Jurkat, Clone E6-1 (cell line): ENCODE data around the gene MCM10.
A peak's percentile ranks its signal among the peaks of the same experiment; 100 is the strongest.
"Not testable (repeated sequence)": the region's sequence is repeated elsewhere in the genome, so short reads cannot be mapped to it uniquely, and the experiment has no call there.

Experiments used
- DNase-seq: peaks from one replicate; pipeline ENCODE4 v3.0.0-alpha.2; 2011; ENCODE audit warnings: low read depth, low spot score
- H3K4me3 ChIP-seq: 2 replicates; pipeline ENCODE4 v1.5.1; 2011; ENCODE audit warnings: mild to moderate bottlenecking, low read length, control low read depth, moderate library complexity

MCM10 gene

DNA sequence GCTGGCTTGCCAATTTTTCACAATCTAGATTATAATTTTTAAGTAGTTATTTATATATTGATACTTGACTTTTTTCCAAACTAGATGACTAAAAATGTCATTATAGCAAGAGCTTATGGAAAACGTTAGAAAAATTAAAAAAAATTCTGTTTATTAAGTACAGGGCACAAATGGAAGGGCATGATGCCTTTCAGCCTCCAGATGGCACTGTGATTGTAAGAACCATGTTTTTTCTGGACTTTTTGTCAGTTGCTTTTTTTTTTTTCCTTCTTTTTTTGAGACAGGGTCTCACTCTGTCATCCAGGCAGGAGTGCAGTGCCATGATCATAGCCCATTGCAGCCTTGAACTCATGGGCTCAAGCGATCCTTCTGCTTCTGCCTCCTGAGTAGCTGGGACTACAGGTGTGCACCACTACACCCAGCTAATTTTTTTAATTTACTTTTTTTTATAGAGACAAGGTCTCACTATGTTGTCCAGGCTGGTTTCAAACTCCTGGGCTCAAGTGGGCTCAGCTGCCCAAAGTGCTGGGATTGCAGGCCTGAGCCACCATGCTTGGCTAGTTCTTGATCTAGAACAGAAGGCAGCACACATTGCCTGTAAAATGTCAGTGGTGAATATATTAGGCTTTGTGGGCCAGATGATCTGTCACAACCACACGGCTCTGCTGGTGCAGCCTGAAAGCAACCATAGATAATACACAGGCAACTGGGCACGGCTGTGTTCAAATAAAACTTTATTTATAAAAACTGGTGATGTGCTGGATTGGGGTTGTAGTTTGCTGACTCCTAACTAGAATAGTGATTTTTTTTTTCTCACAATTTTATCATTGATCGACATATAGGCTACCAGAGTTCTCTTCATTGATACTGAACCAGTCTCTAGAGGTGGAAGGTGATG, 45.4 kb downstream of the MCM10 start:
- H3K4me3 ChIP-seq, result no peak overlapping the region
- peak; percentile 20 for DNase-seq

DNA sequence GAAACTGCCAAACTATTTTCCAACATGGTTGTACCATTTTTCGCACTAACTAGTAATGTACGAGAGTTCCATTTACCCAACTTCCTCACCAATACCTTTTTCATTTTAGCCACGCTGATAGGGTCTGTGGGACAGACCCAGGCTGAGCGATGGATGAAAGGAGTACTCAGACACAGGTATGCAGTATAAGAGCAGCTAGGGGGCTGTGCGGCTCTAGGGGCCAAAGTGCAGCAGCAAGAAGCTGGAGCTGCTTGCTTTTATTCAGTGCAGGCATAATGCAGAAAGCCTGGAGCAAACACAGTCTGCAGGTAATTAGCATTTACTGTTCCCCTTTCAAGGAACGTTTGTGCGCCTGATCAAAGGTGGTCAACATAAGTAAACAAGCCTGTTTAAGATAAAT, 51.8 kb downstream of the MCM10 start:
- H3K4me3 ChIP-seq, result no peak overlapping the region
- no peak for DNase-seq

DNA sequence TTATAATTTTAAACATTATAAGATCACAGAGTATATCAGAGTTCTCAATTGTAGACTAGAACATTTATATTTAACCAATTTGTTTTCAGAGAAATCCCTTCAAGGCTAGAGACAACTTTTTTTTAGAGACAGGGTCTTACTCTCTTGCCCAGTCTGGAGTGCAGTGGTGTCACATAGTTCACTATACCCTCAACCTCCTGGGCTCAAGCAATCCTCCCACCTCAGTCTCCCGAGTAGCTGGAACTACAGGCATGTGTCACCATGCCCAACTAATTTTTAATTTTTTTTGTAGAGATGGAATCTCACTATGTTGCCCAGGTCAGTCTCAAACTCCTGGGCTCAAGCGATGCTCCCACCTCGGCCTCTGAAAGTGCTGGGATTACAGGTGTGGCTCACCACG, 57.5 kb downstream of the MCM10 start:
- H3K4me3 ChIP-seq, result no peak overlapping the region
- no peak for DNase-seq

DNA sequence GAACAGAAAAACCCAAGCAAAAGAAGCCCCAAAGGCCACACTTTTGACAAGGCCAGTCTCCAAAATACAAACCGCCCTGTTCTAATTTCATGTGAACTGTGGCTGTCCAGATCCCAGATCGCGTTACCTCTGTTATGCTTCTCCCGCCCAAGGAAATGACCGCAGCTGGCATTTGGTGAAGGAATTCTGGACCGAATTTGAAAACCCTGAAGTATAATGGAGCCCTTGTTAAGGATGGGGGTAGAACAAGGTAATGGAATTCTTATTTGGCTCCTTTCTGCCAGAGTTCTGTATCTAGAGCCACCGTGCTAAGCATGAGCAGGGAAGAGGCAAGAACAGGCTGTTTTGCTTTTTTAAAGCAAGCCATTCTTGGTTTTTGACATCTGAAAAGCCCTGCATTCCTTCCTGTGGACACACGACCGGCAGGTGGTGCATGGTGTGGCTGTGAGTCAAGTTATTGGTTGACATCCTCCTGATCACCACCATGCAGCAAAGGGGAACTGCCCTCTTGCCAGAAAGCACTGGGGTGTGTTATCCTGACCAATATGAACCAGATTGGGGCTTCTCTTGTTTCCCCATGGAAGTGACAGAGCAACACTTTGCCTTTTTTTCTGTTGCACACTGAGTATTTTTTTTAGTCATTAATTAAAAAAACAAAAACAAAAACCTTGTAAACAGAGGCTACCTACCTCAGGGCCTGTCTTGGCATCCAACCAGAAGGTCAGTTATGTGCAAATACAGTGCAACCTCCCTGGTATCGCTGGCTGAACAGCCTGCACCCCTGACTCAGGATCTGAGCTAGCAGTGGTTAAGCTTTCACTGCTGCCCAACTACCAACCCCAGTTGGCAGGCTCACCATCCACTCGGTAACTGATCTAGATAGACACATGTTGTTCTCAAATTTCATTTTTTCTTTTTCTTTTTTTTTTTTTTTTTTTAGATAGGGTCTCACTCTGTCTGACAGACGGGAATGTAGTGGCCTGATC, 58.6 kb downstream of the MCM10 start:
- peak; percentile 44 for DNase-seq
- no peak overlapping the region for H3K4me3 ChIP-seq

DNA sequence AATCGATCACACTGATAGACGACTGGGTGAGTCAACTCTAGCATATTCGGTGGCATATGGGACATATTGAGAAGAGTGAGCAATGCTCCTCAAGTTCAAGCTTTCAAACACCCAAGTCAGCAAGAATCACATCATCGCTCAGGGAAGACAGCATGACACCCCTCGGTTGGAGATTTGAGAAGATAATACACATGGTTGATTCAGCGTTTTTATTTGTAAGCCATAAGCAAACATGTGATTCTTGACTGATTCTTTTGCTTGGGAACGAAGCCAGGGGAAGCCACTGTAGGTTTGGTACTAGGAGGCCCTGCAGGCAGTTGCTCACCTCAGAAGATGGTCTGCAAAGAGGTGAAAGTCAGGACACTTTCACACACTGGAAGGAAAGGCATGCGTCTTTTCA, 60.2 kb downstream of the MCM10 start:
- no peak for DNase-seq
- no peak overlapping the region for H3K4me3 ChIP-seq

DNA sequence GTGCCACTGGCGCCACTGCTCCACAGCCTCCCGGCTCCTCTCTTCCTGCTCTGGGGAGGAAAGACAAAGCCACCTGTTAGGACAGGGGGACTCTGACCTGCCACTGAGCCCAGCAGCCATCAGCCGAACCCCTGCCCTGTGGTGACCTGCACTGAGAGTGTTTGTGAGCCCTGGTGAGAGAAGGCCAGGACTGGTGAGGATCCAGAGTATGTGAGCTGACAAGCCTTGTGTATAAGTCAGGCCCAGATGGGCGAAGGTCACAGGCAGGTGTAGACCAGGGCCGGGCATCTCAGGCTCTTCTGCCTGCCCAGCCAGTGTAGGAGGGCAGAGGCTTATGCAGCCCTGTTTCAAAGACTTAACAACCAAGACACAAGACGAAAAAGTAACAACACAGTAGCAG, 60.8 kb downstream of the MCM10 start:
- H3K4me3 ChIP-seq, result no peak overlapping the region
- DNase-seq, result no peak

DNA sequence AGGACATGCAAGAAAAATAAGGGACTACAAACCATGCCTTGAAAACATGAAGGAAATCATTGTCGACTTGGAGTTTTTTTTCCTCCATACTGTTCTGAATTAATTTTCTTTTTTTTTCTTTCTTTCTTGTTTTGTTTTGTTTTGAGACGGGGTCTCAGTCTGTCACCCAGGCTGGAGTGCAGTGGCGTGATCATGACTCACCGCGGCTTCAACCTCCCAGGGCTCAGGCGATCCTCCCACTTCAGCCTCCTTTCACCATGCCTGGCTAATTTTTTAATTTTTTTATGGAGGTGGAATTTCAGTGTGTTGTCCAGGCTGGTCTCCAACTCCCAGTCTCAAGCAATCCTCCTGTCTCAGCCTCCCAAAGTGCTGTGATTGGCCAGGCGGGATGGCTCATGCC, 61.2 kb downstream of the MCM10 start:
- no peak overlapping the region for H3K4me3 ChIP-seq
- no peak for DNase-seq

DNA sequence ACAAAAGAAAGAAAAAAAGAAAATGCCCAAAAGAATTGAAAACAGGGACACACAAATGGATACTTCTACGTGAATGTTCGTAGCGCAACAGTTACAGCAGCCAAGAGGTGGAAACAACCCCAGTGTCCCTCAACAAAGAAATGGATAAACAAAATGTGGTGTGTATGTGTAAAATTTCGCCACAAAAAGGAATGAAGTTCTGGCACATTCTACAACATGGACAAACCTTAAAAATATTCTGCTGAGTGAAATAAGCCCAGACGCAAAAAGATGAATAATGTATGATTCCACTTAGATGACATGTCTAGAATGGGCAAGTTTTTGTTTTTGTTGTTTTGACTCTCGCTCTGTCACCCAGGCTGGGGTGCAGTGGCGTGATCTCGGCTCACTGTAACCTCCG, 61.9 kb downstream of the MCM10 start:
- DNase-seq, result no peak
- H3K4me3 ChIP-seq, result no peak overlapping the region

DNA sequence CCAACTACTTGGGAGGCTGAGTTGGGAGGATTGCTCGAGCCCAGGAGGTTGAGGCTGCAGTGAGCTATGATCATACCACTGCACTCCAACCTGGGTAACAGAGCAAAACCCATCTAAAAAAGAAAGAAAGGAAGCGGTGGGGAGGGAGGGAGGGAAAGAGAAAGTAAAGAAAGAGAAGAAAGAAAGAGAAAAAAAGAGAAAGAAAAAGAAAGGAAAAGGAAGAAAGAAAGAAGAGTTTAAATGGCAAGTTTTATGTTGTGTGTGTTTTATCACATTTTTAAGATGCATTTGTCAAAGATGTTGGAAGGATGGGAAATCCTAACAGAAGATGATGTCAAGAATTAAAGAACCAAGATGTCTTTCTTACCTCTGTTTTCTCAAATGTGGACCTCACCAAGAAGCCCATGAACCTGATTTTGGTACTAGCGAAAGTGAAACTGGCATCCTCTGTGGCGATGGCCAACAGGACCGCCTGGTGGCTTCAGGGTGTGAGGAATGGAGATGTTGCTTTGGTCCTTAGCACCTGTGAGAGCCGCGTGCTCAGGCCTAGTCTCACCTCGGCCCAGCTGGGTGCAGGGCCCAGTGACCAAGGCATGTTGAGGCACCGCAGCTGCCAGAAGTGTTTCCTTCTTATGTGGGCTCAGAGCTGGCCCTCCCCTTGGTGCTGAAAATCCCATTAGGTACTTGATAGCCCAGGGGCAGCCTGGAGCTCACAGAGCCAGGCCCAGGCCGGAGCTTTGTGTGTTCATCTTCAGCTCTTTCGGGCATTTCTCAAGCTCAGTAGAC, 63.0 kb downstream of the MCM10 start:
- DNase-seq, result no peak
- H3K4me3 ChIP-seq, result no peak overlapping the region

DNA sequence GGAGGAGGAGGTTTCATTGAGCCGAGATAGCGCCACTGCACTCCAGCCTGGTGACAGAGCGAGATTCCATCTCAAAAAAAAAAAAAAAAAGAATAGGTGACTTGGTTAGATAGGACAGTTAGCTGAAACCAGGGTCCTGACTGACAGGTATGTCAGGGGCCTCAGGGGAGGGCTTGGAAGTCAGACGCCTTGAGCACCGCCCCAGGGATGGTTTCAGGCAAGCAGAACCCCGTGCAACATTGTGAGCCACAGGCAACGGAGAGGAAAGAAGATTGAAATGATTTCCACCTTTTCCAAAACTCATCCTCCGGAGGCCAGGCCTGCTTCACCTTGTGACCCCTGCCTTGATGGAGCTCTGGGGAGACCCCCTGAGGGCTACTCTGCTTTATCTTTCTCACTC, 64.2 kb downstream of the MCM10 start:
- DNase-seq, result no peak
- no peak overlapping the region for H3K4me3 ChIP-seq

DNA sequence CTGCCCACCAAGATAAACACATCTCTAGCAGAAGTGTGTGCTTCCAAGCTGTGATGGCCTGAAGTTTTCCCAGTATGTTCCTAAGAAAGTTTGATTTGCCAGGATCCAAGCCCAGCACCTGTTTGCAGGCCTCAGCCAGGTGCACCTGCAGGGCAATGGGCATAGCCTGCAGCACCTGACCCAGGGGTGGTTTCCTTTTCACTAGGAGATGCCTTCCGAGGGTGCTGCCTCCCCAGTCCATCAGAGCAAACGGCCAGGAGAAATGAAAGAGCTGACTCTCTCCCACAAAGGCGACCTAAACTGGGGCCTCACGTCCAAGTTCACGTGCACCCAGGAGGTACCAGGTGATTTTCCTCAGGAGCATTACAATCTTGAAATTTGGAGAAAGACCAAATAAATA, 65.7 kb downstream of the MCM10 start:
- no peak for DNase-seq
- no peak overlapping the region for H3K4me3 ChIP-seq

DNA sequence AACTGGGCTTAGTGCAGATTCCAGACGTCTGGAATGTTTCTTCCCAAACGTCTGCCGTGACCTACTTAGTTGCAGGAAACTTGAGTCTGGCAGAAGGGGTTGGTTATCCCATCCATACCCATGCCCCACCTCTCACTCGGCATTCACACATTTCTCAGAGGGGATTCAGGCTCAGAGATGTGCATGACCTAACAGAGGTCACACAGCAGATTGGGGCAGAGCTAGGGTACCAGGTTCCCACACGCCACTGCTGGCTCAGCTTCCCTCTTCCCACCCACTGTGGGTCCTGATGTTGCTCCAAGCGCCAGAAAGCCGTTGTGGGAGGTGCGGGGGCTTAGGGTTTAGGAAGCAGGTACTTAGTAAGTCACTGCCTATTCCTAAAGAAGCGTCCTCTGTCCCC, 69.8 kb downstream of the MCM10 start:
- no peak for DNase-seq
- H3K4me3 ChIP-seq, result no peak overlapping the region

DNA sequence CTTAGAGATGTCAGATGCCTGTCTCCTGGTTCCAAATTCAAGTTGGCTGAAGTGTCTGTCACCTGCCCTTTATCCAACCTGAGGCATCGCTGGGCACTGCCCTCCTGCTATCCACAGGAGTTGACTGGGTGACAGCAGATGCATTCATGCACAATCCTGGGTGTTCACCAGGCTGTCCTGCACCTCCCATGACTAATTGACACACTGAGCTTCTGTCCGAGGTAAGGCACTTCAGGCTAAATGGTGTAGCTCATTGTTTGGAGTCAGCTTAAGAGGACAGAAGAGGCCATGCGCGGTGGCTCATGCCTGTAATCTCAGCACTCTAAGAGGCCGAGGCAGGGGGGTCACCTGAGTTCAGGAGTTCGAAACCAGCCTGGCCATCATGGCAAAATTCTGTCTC, 70.5 kb downstream of the MCM10 start:
- DNase-seq, result no peak

DNA sequence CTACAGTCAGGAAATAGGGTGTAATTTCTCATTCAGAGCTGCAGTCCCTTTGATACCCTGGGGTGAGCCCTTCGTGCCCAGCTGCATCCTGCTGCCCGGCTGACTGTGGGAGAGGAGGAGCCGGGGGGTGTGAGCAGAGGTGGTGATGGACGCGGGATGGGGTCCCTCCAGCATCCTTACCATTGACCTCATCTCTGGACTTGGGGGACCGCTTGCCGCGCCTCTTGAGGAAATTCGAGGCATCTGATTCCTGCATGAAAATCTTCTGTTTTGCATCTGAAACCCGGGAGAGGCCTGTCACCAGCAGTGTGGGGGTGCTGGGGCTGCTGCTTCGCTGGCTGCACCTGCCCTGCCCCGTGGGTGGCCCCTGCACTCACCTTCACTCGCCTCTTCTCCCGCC, 72.0 kb downstream of the MCM10 start:
- H3K4me3 ChIP-seq, result no peak overlapping the region
- DNase-seq, result no peak

More for the DNA sequence above, 70.5 kb downstream of the MCM10 start:
- H3K4me3 ChIP-seq, result no peak overlapping the region

DNA sequence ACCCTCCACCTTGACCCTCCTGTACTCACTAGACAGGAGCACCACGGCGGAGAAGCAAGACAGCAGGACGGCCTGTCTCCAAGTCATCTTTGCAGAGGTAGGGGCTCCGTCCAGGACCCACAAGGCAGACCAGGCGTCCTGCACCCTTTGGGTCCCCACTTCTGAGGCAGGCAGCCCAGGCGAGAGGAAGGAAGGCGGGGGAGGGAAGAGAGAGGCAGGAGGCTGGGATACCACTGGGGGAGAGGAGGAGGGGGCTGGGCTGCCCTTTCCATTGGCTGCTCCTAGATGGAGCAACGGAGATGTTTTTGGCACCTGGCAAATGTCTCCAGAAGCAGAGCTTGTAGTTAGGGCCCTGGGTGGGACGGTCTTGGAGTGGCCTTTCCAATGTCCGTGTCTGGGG, 72.8 kb downstream of the MCM10 start, which contains the start of gene UCMA:
TSS of gene UCMA (minus strand) at position 203 of the 400 bp plus-strand sequence. CDS start at position 87, 116 bp downstream.
- no peak for DNase-seq
- no peak within 1 kb of the TSS for H3K4me3 ChIP-seq

DNA sequence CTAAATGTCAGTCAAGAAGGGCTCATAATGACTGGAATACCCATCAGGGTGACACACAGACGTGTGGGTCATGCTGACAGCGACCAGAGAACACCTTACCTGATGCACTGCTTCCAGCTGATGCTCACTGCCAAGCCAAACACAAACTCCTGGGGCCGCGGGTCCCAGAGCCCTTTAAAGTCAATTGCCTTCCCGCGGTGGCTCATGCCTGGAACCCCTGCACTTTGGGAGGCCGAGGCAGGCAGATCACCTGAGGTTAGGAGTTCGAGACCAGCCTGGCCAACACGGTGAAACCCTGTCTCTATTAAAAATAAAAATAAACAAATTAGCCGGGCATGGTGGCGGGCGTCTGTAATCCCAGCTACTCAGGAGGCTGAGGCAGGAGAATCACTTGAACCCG, 73.4 kb downstream of the MCM10 start:
- H3K4me3 ChIP-seq, DNase-seq: not testable (repeated sequence)

DNA sequence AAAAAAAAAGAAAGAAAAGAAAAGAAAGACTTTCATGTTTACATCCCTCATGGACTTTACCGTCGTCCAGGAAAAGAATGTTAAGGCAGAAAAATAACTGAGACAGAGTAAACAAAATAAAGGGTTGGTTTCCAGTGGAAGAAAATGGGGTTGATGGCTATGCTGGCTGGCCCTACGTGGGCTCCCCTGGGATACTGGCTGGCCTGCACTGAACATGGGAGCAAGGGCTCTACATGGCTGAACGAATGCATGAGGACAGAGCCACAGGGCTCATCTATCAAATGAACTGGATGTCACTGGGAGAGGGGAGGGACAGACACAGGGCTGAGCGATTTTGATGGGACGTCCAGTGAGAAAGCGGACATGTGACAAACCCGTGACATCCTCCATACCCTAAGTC, 75.3 kb downstream of the MCM10 start:
- DNase-seq, result no peak
- no peak overlapping the region for H3K4me3 ChIP-seq

DNA sequence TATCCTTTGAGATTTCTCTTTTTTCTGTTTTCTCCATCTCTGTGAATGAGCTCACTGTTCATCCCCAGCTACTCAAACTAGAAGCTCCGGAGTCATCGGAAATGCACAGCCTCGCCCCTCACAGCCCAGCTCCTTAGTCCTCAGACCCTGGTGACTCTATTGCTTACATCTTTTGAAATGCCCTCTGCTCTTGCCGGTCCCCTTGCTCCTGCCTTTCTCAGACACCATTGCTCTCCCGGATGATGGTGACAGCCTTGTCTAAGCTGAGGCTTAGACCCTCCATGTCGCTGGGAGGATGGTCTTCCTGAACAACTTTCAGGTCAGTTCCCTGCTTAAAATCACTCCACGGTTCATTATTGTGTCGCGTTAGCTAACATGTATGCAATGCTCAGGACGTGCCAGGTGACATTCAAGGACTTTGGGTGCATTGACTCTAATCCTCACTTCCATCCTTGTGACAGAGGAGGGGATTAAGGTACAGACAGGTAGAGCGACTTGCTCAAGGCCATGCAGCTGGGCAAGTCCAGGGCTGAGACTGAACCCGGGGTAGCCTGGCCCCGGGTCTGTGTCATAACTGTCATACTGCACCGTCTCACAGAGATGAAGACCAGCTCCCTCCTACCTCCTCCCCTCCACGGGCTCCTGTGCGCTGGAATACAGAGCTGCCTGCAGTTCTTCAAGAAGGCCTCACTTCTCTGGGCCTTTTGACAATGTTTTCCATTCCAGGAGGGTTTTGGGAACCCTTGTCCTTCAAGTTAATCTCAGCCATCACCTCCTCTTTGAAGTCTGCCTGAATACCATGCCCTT, 77.1 kb downstream of the MCM10 start:
- H3K4me3 ChIP-seq, result no peak overlapping the region
- no peak for DNase-seq
